ENCODE data around the gene POLE. TPM values are rescaled to one million over a fixed set of nuclear protein-coding genes. Genes with fewer than 3 reads are reported as not detected.

POLE gene
- total RNA-seq, 1 experiment from 2014 or later = 200 TPM

- no peaks in the 10 kb centered on the region for H3K27me3 Mint-ChIP-seq (ENCODE audit: unreplicated experiment)
- H3K4me1 Mint-ChIP-seq (ENCODE audit: low read depth, unreplicated experiment) = no peaks in the 10 kb centered on the region
- no peak overlapping the region for H3K27ac Mint-ChIP-seq (ENCODE audit: unreplicated experiment)
- intact Hi-C loops (cut with micrococcal nuclease; ENCODE audit: unreplicated experiment) = no loop called here
- TF ChIP-seq CTCF (IDR thresholded peaks at IDR 0.05; ENCODE audit: unreplicated experiment) = no peak
- no TSS peak for BruUV-seq (replicated peaks)
- DNase-seq = no peak
- H3K9me3 Mint-ChIP-seq (ENCODE audit: low read depth, unreplicated experiment) = no peaks in the 10 kb centered on the region
- no peak overlapping the region for H3K4me3 Mint-ChIP-seq (ENCODE audit: low read depth, unreplicated experiment)
- peaks cover 46% of the 10 kb centered on the region for H3K36me3 Mint-ChIP-seq (ENCODE audit: insufficient read depth, unreplicated experiment)
- CTCF ChIA-PET = interaction anchor here (0.9 to 1.0 kb wide), 2 partner anchors 14 to 41 kb away, joined by 3 to 4 read pairs; no protein-coding TSS in a partner anchor
Measured at GRCh38 chr12:132653567-132654290, 33.4 kb downstream of the POLE start.

- CTCF ChIA-PET = interaction anchor here (0.7 to 0.8 kb wide), 2 partner anchors 13 to 180 kb away, joined by 3 to 8 read pairs; no protein-coding TSS in a partner anchor
- Mint-ChIP-seq H3K4me3 (ENCODE audit: low read depth, unreplicated experiment) (no peak overlapping the region), H3K27ac (ENCODE audit: unreplicated experiment) (no peak overlapping the region), H3K4me1 (ENCODE audit: low read depth, unreplicated experiment) (no peaks in the 10 kb centered on the region), H3K9me3 (ENCODE audit: low read depth, unreplicated experiment) (no peaks in the 10 kb centered on the region), H3K36me3 (ENCODE audit: insufficient read depth, unreplicated experiment) (peaks cover 31% of the 10 kb centered on the region), H3K27me3 (ENCODE audit: unreplicated experiment) (no peaks in the 10 kb centered on the region)
- BruUV-seq (replicated peaks) = no TSS peak
- no peak for TF ChIP-seq CTCF (IDR thresholded peaks at IDR 0.05; ENCODE audit: unreplicated experiment)
- intact Hi-C loops (cut with micrococcal nuclease; ENCODE audit: unreplicated experiment) = no loop called here
- no peak for DNase-seq
Measured at GRCh38 chr12:132651444-132652100, 35.6 kb downstream of the POLE start.

GRCh38 chr12:132649226-132649945 is 37.8 kb downstream of the POLE start:
- H3K4me1 Mint-ChIP-seq (ENCODE audit: low read depth, unreplicated experiment) = no peaks in the 10 kb centered on the region
- H3K27me3 Mint-ChIP-seq (ENCODE audit: unreplicated experiment) = no peaks in the 10 kb centered on the region
- TF ChIP-seq CTCF (IDR thresholded peaks at IDR 0.05; ENCODE audit: unreplicated experiment) = no peak
- no peak for DNase-seq
- H3K27ac Mint-ChIP-seq (ENCODE audit: unreplicated experiment) = no peak overlapping the region
- intact Hi-C loops (cut with micrococcal nuclease; ENCODE audit: unreplicated experiment) = no loop called here
- H3K9me3 Mint-ChIP-seq (ENCODE audit: low read depth, unreplicated experiment) = no peaks in the 10 kb centered on the region
- CTCF ChIA-PET = interaction anchor here (1.5 kb wide), 1 partner anchor 12 kb away, joined by 3 read pairs; no protein-coding TSS in a partner anchor
- no TSS peak for BruUV-seq (replicated peaks)
- no peak overlapping the region for H3K4me3 Mint-ChIP-seq (ENCODE audit: low read depth, unreplicated experiment)
- H3K36me3 Mint-ChIP-seq (ENCODE audit: insufficient read depth, unreplicated experiment) = peaks cover 36% of the 10 kb centered on the region

- no peaks in the 10 kb centered on the region for H3K4me1 Mint-ChIP-seq (ENCODE audit: low read depth, unreplicated experiment)
- no peak overlapping the region for H3K4me3 Mint-ChIP-seq (ENCODE audit: low read depth, unreplicated experiment)
- H3K27me3 Mint-ChIP-seq (ENCODE audit: unreplicated experiment) = no peaks in the 10 kb centered on the region
- no peak overlapping the region for H3K27ac Mint-ChIP-seq (ENCODE audit: unreplicated experiment)
- TF ChIP-seq CTCF (IDR thresholded peaks at IDR 0.05; ENCODE audit: unreplicated experiment) = no peak
- BruUV-seq (replicated peaks) = no TSS peak
- no peak for DNase-seq
- H3K36me3 Mint-ChIP-seq (ENCODE audit: insufficient read depth, unreplicated experiment) = peaks cover 38% of the 10 kb centered on the region
- H3K9me3 Mint-ChIP-seq (ENCODE audit: low read depth, unreplicated experiment) = no peaks in the 10 kb centered on the region
- intact Hi-C loops (cut with micrococcal nuclease; ENCODE audit: unreplicated experiment) = no loop called here
- CTCF ChIA-PET = interaction anchor here (0.7 to 1.5 kb wide), 2 partner anchors 13 to 50 kb away, joined by 3 read pairs; no protein-coding TSS in a partner anchor
Measured at GRCh38 chr12:132648616-132649225, 38.4 kb downstream of the POLE start.

All from Calu3 (cell line).